IPS DF 4.7 (cell line): ENCODE data around the gene ZNF850.
"Not testable (repeated sequence)": the region's sequence is repeated elsewhere in the genome, so short reads cannot be mapped to it uniquely, and the experiment has no call there.

ENCODE experiments used
- DNase-seq: peaks from one replicate; pipeline ENCODE4 v3.0.0-alpha.2; 2013; ENCODE audit warnings: low spot score; ENCODE audit errors: extremely low read depth

ZNF850 gene

GRCh38 chr19:36772311-36773222 is at the start of gene ZNF850:
TSS of gene ZNF850 (minus strand) at chr19:36772807. CDS start at chr19:36762606, 10,201 bp downstream.
- DNase-seq: no peak

GRCh38 chr19:36821758-36822157 is 49.2 kb upstream of the ZNF850 start:
- DNase-seq: no peak

GRCh38 chr19:36819130-36819630 is 46.6 kb upstream of the ZNF850 start:
- no peak for DNase-seq

GRCh38 chr19:36807029-36807428 is 34.4 kb upstream of the ZNF850 start:
- DNase-seq: no peak

GRCh38 chr19:36805364-36805763 is 32.8 kb upstream of the ZNF850 start:
- DNase-seq: no peak

- DNase-seq: no peak
Observed at GRCh38 chr19:36797786-36798108, 25.1 kb upstream of the ZNF850 start.

- no peak for DNase-seq
Observed at GRCh38 chr19:36796714-36796992, 24.0 kb upstream of the ZNF850 start.

- DNase-seq: not testable (repeated sequence)
Observed at GRCh38 chr19:36791420-36792141, 19.0 kb upstream of the ZNF850 start.

GRCh38 chr19:36775768-36776167 is 3.2 kb upstream of the ZNF850 start:
- DNase-seq: no peak

GRCh38 chr19:36773223-36773579 is 594 bp upstream of the ZNF850 start:
- DNase-seq: no peak

GRCh38 chr19:36771261-36772231 is 1.1 kb downstream of the ZNF850 start:
- DNase-seq: peak; percentile 60

GRCh38 chr19:36750066-36750691 is 22.4 kb downstream of the ZNF850 start:
- DNase-seq: no peak

GRCh38 chr19:36749613-36750012 is 23.0 kb downstream of the ZNF850 start:
- DNase-seq: not testable (repeated sequence)

GRCh38 chr19:36748431-36749275 is 24.0 kb downstream of the ZNF850 start:
- DNase-seq: no peak

GRCh38 chr19:36747750-36748149 is 24.9 kb downstream of the ZNF850 start:
- no peak for DNase-seq

GRCh38 chr19:36745870-36746269 is 26.7 kb downstream of the ZNF850 start:
- DNase-seq: no peak

- not testable (repeated sequence) for DNase-seq
Observed at GRCh38 chr19:36736166-36736565, 36.4 kb downstream of the ZNF850 start.

- DNase-seq: no peak
Observed at GRCh38 chr19:36719687-36720556, 52.7 kb downstream of the ZNF850 start.

- DNase-seq: no peak
Observed at GRCh38 chr19:36709423-36709822, 63.2 kb downstream of the ZNF850 start.
